ENCODE measurements around the gene FAM83C. TPM values are rescaled to one million over a fixed set of nuclear protein-coding genes. Genes with fewer than 3 reads are reported as not detected.

Gene FAM83C
- total and polyA plus RNA-seq, 2 experiments from 2014 or later = not detected

- WGBS (ENCODE audit: low lambda C conversion rate, missing lambda C conversion rate) = 3% methylated on average over 39 of the region's 76 CpGs
- Histone ChIP-seq H3K9me3 (ENCODE audit: low read depth) (no peaks in the 10 kb centered on the region), H3K79me2 (peaks cover 42% of the 10 kb centered on the region), H3K27ac (peak within 1 kb of the TSS; percentile 99), H3K4me2 (peak within 1 kb of the TSS; percentile 97), H3K9me2 (replicated peaks; ENCODE audit: insufficient read depth) (no peaks in the 10 kb centered on the region), H3K4me1 (ENCODE audit: insufficient read depth) (peaks cover 7% of the 10 kb centered on the region), H4K20me1 (ENCODE audit: insufficient read depth, poor library complexity, severe bottlenecking) (peaks cover 2% of the 10 kb centered on the region), H3K4me3 (peak within 1 kb of the TSS; percentile 69), H2AFZ (peak within 1 kb of the TSS; percentile 46), H3K27me3 (no peaks in the 10 kb centered on the region), H3K36me3 (replicated peaks; ENCODE audit: insufficient read depth, low read depth) (no peaks in the 10 kb centered on the region)
- TF ChIP-seq CTCF (IDR thresholded peaks at IDR 0.05; ENCODE audit: poor library complexity) = peak; percentile 38
- no peak for TF ChIP-seq EZH2phosphoT487 (IDR thresholded peaks at IDR 0.05; ENCODE audit: low read depth, severe bottlenecking, unreplicated experiment)
- no peak for TF ChIP-seq EZH2 (IDR thresholded peaks at IDR 0.05; ENCODE audit: borderline replicate concordance)
- DNase-seq (ENCODE audit: low spot score) = peak; percentile 95
Observed at GRCh38 chr20:35277531-35278395, 14.5 kb downstream of the FAM83C start, which contains the start of gene MMP24OS. Gene MMP24OS (minus strand): TSS chr20:35278122. CDS start chr20:35277929, 193 bp downstream.

- no peaks in the 10 kb centered on the region for H4K20me1 ChIP-seq (ENCODE audit: insufficient read depth, poor library complexity, severe bottlenecking)
- peaks cover 35% of the 10 kb centered on the region for H3K79me2 ChIP-seq
- no peaks in the 10 kb centered on the region for H3K9me2 ChIP-seq (replicated peaks; ENCODE audit: insufficient read depth)
- H3K27ac ChIP-seq = peak overlapping the region; percentile 99
- H3K4me1 ChIP-seq (ENCODE audit: insufficient read depth) = peaks cover 7% of the 10 kb centered on the region
- peak overlapping the region; percentile 37 for H2AFZ ChIP-seq
- no peaks in the 10 kb centered on the region for H3K36me3 ChIP-seq (replicated peaks; ENCODE audit: insufficient read depth, low read depth)
- no peak for DNase-seq (ENCODE audit: low spot score)
- no peaks in the 10 kb centered on the region for H3K9me3 ChIP-seq (ENCODE audit: low read depth)
- TF ChIP-seq EZH2 (IDR thresholded peaks at IDR 0.05; ENCODE audit: borderline replicate concordance) (no peak), CTCF (IDR thresholded peaks at IDR 0.05; ENCODE audit: poor library complexity) (no peak), EZH2phosphoT487 (IDR thresholded peaks at IDR 0.05; ENCODE audit: low read depth, severe bottlenecking, unreplicated experiment) (no peak)
- 19% methylated on average over 10 of the region's 10 CpGs for WGBS (ENCODE audit: low lambda C conversion rate, missing lambda C conversion rate)
- H3K4me2 ChIP-seq = peak overlapping the region; percentile 97
- H3K27me3 ChIP-seq = no peaks in the 10 kb centered on the region
- peak overlapping the region; percentile 69 for H3K4me3 ChIP-seq
Observed at GRCh38 chr20:35277127-35277526, 15.1 kb downstream of the FAM83C start.

GRCh38 chr20:35276408-35276807, 15.8 kb downstream of the FAM83C start:
- Histone ChIP-seq H3K36me3 (replicated peaks; ENCODE audit: insufficient read depth, low read depth) (no peaks in the 10 kb centered on the region), H2AFZ (no peak overlapping the region), H3K4me2 (peak overlapping the region; percentile 97), H3K27ac (peak overlapping the region; percentile 99), H4K20me1 (ENCODE audit: insufficient read depth, poor library complexity, severe bottlenecking) (no peaks in the 10 kb centered on the region), H3K9me3 (ENCODE audit: low read depth) (no peaks in the 10 kb centered on the region), H3K4me3 (no peak overlapping the region), H3K27me3 (no peaks in the 10 kb centered on the region), H3K79me2 (peaks cover 28% of the 10 kb centered on the region), H3K4me1 (ENCODE audit: insufficient read depth) (peaks cover 7% of the 10 kb centered on the region), H3K9me2 (replicated peaks; ENCODE audit: insufficient read depth) (no peaks in the 10 kb centered on the region)
- DNase-seq (ENCODE audit: low spot score) = no peak
- 95% methylated on average over 6 of the region's 6 CpGs for WGBS (ENCODE audit: low lambda C conversion rate, missing lambda C conversion rate)
- TF ChIP-seq CTCF (IDR thresholded peaks at IDR 0.05; ENCODE audit: poor library complexity) = no peak
- no peak for TF ChIP-seq EZH2 (IDR thresholded peaks at IDR 0.05; ENCODE audit: borderline replicate concordance)
